Caco-2 (cell line): ENCODE results near the gene SYT7. TPM values are rescaled to one million over a fixed set of nuclear protein-coding genes. Genes with fewer than 3 reads are reported as not detected.

ENCODE experiments used
- BruUV-seq: library from RNA; stranded (reverse); fragments of 400-500 nt; replicated peaks from 2 replicates; lab custom pipeline; 2021; lab: Mats Ljungman, UMichigan
- CTCF ChIA-PET: fragments of 300-600 bp; sonication (Branson Sonifier 250); formaldehyde crosslinking; loops from one replicate; lab custom pipeline; 2022; ENCODE audit warnings: antibody characterized with exemption; lab: Charles Lee
- POLR2A ChIA-PET: fragments of 300-600 bp; sonication (Branson Sonifier 250); formaldehyde crosslinking; loops from one replicate; lab custom pipeline; 2022; ENCODE audit warnings: antibody characterized with exemption; lab: Charles Lee
- DNase-seq, 2 experiments: peaks; one replicate each; pipeline versions ENCODE4 v3.0.0 to v3.0.0-alpha.2; 2020 to 2022
- H3K27me3 ChIP-seq: replicated peaks from 2 replicates; pipeline ENCODE4 v1.6.0; 2011; ENCODE audit warnings: low read length; ENCODE audit not compliant: control insufficient read depth, insufficient read depth
- H3K36me3 ChIP-seq: 2 replicates; pipeline ENCODE4 v1.5.1; 2011; ENCODE audit warnings: low read length; ENCODE audit not compliant: control insufficient read depth, insufficient read depth
- H3K4me1 ChIP-seq: fragments of 250-450 bp; sonication (Bioruptor Pico); 2 replicates; pipeline ENCODE4 v1.5.1; 2020; ENCODE audit warnings: mild to moderate bottlenecking
- H3K4me3 ChIP-seq: 2 replicates; pipeline ENCODE4 v1.5.1; 2011; ENCODE audit warnings: low read depth, mild to moderate bottlenecking, control low read depth, low read length
- H3K9me3 ChIP-seq: fragments of 250-450 bp; sonication (Bioruptor Pico); 2 replicates; pipeline ENCODE4 v1.5.1; 2020; ENCODE audit warnings: mild to moderate bottlenecking, moderate library complexity
- H3K27ac Mint-ChIP-seq: one replicate; pipeline ENCODE4 v1.8.0; 2022; ENCODE audit warnings: mixed read lengths; ENCODE audit not compliant: unreplicated experiment
- H3K27me3 Mint-ChIP-seq: one replicate; pipeline ENCODE4 v1.8.0; 2022; ENCODE audit warnings: mixed read lengths; ENCODE audit not compliant: insufficient read depth, unreplicated experiment
- H3K36me3 Mint-ChIP-seq: one replicate; pipeline ENCODE4 v1.8.0; 2022; ENCODE audit warnings: mild to moderate bottlenecking, mixed read lengths; ENCODE audit not compliant: insufficient read depth, unreplicated experiment
- H3K4me1 Mint-ChIP-seq: one replicate; pipeline ENCODE4 v1.8.0; 2022; ENCODE audit warnings: low read depth, mixed read lengths; ENCODE audit not compliant: unreplicated experiment
- H3K4me3 Mint-ChIP-seq: one replicate; pipeline ENCODE4 v1.8.0; 2022; ENCODE audit warnings: mild to moderate bottlenecking, moderate library complexity, mixed read lengths; ENCODE audit not compliant: unreplicated experiment
- H3K9me3 Mint-ChIP-seq: one replicate; pipeline ENCODE4 v1.8.0; 2022; ENCODE audit warnings: mixed read lengths; ENCODE audit not compliant: unreplicated experiment
- intact Hi-C: fragments of 100-400 bp; cut with micrococcal nuclease; formaldehyde crosslinking; loops from one replicate; pipeline ENCODE4 v1.10.0; 2022; ENCODE audit not compliant: unreplicated experiment
- total RNA-seq: library from RNA; stranded (reverse); gene quantifications from 2 replicates; pipeline ENCODE4 v1.2.3, GENCODE V29; 2022
- TF ChIP-seq, protein P1 (sequence below), 2 experiments: fragments of 200-600 bp in 1 of 2; IDR thresholded peaks; 1 replicate in 1 of 2; 2 replicates in 1 of 2; pipeline versions ENCODE4 v1.5.1 to v1.8.0; 2011 to 2022; ENCODE audit warnings: antibody characterized with exemption in 1 of 2, control low read depth in 1 of 2, inconsistent platforms in 1 of 2, low read depth in 1 of 2, low read length in 1 of 2, mild to moderate bottlenecking in 1 of 2, moderate library complexity in 1 of 2; ENCODE audit not compliant: insufficient read depth in 1 of 2, severe bottlenecking in 1 of 2, unreplicated experiment in 1 of 2

SYT7 gene
- total RNA-seq, 1 experiment from 2014 or later = 33.5 TPM

GRCh38 chr11:61495801-61496601 is 84.9 kb downstream of the SYT7 start:
- H3K27me3 Mint-ChIP-seq = no peaks in the 10 kb centered on the region
- H3K27ac Mint-ChIP-seq = no peak overlapping the region
- ChIA-PET POLR2A (no interaction called here), CTCF (no interaction called here)
- H3K36me3 Mint-ChIP-seq = no peaks in the 10 kb centered on the region
- DNase-seq = no peak
- H3K4me3 Mint-ChIP-seq = no peak overlapping the region
- BruUV-seq = no TSS peak
- TF ChIP-seq, protein P1, sequence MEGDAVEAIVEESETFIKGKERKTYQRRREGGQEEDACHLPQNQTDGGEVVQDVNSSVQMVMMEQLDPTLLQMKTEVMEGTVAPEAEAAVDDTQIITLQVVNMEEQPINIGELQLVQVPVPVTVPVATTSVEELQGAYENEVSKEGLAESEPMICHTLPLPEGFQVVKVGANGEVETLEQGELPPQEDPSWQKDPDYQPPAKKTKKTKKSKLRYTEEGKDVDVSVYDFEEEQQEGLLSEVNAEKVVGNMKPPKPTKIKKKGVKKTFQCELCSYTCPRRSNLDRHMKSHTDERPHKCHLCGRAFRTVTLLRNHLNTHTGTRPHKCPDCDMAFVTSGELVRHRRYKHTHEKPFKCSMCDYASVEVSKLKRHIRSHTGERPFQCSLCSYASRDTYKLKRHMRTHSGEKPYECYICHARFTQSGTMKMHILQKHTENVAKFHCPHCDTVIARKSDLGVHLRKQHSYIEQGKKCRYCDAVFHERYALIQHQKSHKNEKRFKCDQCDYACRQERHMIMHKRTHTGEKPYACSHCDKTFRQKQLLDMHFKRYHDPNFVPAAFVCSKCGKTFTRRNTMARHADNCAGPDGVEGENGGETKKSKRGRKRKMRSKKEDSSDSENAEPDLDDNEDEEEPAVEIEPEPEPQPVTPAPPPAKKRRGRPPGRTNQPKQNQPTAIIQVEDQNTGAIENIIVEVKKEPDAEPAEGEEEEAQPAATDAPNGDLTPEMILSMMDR (IDR thresholded peaks at IDR 0.05; ENCODE audit: insufficient read depth in 1 of 2, low read depth in 1 of 2, low read length in 1 of 2, severe bottlenecking in 1 of 2, unreplicated experiment in 1 of 2) = no peak
- no peaks in the 10 kb centered on the region for H3K9me3 ChIP-seq
- H3K4me1 ChIP-seq = no peaks in the 10 kb centered on the region
- no peaks in the 10 kb centered on the region for H3K9me3 Mint-ChIP-seq
- H3K27me3 ChIP-seq = no peaks in the 10 kb centered on the region
- H3K4me3 ChIP-seq = no peak overlapping the region
- H3K36me3 ChIP-seq = no peaks in the 10 kb centered on the region
- no peaks in the 10 kb centered on the region for H3K4me1 Mint-ChIP-seq
- intact Hi-C loops = no loop called here

DNA sequence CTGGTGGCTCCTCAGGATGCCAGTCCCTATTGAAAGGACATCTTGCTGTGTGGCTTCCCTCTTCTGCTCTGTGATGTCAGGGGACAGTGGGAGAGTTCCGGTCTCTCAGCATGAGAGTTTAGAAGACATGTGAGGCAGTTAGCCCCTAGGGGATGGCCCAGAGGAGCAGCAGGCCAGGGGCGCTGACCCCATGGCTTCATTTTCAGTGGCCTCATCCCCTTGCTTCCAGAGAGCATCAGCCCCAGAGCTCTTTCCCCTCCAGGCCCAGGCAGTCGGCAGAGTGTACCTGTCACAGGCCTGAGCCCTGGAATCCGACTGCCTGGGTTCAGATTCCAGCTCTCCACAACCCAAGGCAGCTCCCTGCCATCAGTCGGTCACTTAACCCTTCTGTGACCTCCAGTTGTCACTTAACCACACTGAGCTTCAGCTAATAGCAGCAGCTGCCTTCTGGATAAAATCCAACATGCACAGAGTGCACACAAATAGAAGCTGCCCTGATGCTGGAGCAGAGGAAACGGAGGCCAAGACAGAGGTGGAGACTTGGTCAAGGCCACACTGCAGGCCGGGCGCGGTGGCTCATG is 86.4 kb downstream of the SYT7 start:
- H3K4me1 ChIP-seq = peaks cover 6% of the 10 kb centered on the region
- H3K9me3 ChIP-seq = no peaks in the 10 kb centered on the region
- intact Hi-C loops = no loop called here
- H3K27me3 ChIP-seq = no peaks in the 10 kb centered on the region
- Mint-ChIP-seq H3K9me3 (no peaks in the 10 kb centered on the region), H3K4me1 (peaks cover 10% of the 10 kb centered on the region), H3K36me3 (no peaks in the 10 kb centered on the region), H3K27me3 (no peaks in the 10 kb centered on the region), H3K27ac (no peak overlapping the region), H3K4me3 (no peak overlapping the region)
- BruUV-seq = no TSS peak
- CTCF ChIA-PET = interaction anchor here (0.6 to 1.4 kb wide), 3 partner anchors 14 to 59 kb away, joined by 3 read pairs; partner anchors contain the start of gene LRRC10B
- POLR2A ChIA-PET = no interaction called here
- TF ChIP-seq, protein P1 (IDR thresholded peaks at IDR 0.05; ENCODE audit: insufficient read depth in 1 of 2, low read depth in 1 of 2, low read length in 1 of 2, severe bottlenecking in 1 of 2, unreplicated experiment in 1 of 2) = no peak
- no peak overlapping the region for H3K4me3 ChIP-seq
- H3K36me3 ChIP-seq = no peaks in the 10 kb centered on the region
- no peak for DNase-seq

- ChIA-PET POLR2A (no interaction called here), CTCF (no interaction called here)
- no peak overlapping the region for H3K4me3 Mint-ChIP-seq
- DNase-seq = no peak
- Histone ChIP-seq H3K4me1 (peaks cover 16% of the 10 kb centered on the region), H3K9me3 (no peaks in the 10 kb centered on the region), H3K27me3 (no peaks in the 10 kb centered on the region), H3K36me3 (no peaks in the 10 kb centered on the region), H3K4me3 (no peak overlapping the region)
- no peaks in the 10 kb centered on the region for H3K9me3 Mint-ChIP-seq
- no TSS peak for BruUV-seq
- no peak overlapping the region for H3K27ac Mint-ChIP-seq
- peaks cover 21% of the 10 kb centered on the region for H3K4me1 Mint-ChIP-seq
- intact Hi-C loops = no loop called here
- TF ChIP-seq, protein P1 (IDR thresholded peaks at IDR 0.05; ENCODE audit: insufficient read depth in 1 of 2, low read depth in 1 of 2, low read length in 1 of 2, severe bottlenecking in 1 of 2, unreplicated experiment in 1 of 2) = no peak
- H3K36me3 Mint-ChIP-seq = no peaks in the 10 kb centered on the region
- no peaks in the 10 kb centered on the region for H3K27me3 Mint-ChIP-seq
These were observed 89.0 kb downstream of the SYT7 start for GRCh38 chr11:61491736-61492395.
